Activated CD8-positive, alpha-beta T cell treated with anti-CD3 and anti-CD28 coated beads for 36 hours (primary cell): Measurements from ENCODE around the gene PMEPA1. TPM values are rescaled to one million over a fixed set of nuclear protein-coding genes. Genes with fewer than 3 reads are reported as not detected.

Source experiments
- ATAC-seq: fragments of 200-7000 bp; cut with Tn5 transposase; one replicate; pipeline ENCODE4 v1.10.0; 2021; ENCODE audit warnings: mild to moderate bottlenecking, moderate library complexity
- CTCF ChIA-PET: fragments of 350-600 bp; sonication (Branson Sonifier 250); formaldehyde crosslinking; loops from one replicate; lab custom pipeline; 2021; ENCODE audit warnings: antibody characterized with exemption; lab: Charles Lee
- POLR2A ChIA-PET: fragments of 350-600 bp; sonication (Branson Sonifier 250); formaldehyde crosslinking; loops from one replicate; lab custom pipeline; 2021; ENCODE audit warnings: antibody characterized with exemption; lab: Charles Lee
- DNase-seq: peaks from one replicate; pipeline ENCODE4 v3.0.0-alpha.2; 2020
- H3K27ac Mint-ChIP-seq: one replicate; pipeline ENCODE4 v1.8.0; 2021; ENCODE audit warnings: mild to moderate bottlenecking, mixed read lengths
- H3K27me3 Mint-ChIP-seq: one replicate; pipeline ENCODE4 v1.8.0; 2021; ENCODE audit warnings: mixed read lengths
- H3K36me3 Mint-ChIP-seq: one replicate; pipeline ENCODE4 v1.8.0; 2021; ENCODE audit warnings: low read depth, mixed read lengths
- H3K4me1 Mint-ChIP-seq: one replicate; pipeline ENCODE4 v1.8.0; 2021; ENCODE audit warnings: low read depth, mixed read lengths
- H3K4me3 Mint-ChIP-seq: one replicate; pipeline ENCODE4 v1.8.0; 2021; ENCODE audit warnings: mild to moderate bottlenecking, moderate library complexity, mixed read lengths
- H3K9me3 Mint-ChIP-seq: one replicate; pipeline ENCODE4 v1.8.0; 2021; ENCODE audit warnings: mixed read lengths
- intact Hi-C: fragments of 100-400 bp; cut with micrococcal nuclease; formaldehyde crosslinking; loops from one replicate; pipeline ENCODE4 v1.10.0; 2022
- total RNA-seq, 2 experiments: library from RNA; stranded (reverse); gene quantifications; one replicate each; pipeline ENCODE4 v1.2.3, GENCODE V29; 2021
- TF ChIP-seq, protein P1 (sequence below): fragments of 200-600 bp; IDR thresholded peaks from one replicate; pipeline ENCODE4 v1.8.0; 2022; ENCODE audit warnings: antibody characterized with exemption, mild to moderate bottlenecking

PMEPA1 gene
- total RNA-seq, 2 experiments from 2014 or later: 1.7 to 2.0 TPM

- TF ChIP-seq, protein P1, sequence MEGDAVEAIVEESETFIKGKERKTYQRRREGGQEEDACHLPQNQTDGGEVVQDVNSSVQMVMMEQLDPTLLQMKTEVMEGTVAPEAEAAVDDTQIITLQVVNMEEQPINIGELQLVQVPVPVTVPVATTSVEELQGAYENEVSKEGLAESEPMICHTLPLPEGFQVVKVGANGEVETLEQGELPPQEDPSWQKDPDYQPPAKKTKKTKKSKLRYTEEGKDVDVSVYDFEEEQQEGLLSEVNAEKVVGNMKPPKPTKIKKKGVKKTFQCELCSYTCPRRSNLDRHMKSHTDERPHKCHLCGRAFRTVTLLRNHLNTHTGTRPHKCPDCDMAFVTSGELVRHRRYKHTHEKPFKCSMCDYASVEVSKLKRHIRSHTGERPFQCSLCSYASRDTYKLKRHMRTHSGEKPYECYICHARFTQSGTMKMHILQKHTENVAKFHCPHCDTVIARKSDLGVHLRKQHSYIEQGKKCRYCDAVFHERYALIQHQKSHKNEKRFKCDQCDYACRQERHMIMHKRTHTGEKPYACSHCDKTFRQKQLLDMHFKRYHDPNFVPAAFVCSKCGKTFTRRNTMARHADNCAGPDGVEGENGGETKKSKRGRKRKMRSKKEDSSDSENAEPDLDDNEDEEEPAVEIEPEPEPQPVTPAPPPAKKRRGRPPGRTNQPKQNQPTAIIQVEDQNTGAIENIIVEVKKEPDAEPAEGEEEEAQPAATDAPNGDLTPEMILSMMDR: no peak
- Mint-ChIP-seq H3K4me3 (no peak overlapping the region), H3K27me3 (no peaks in the 10 kb centered on the region), H3K36me3 (no peaks in the 10 kb centered on the region), H3K9me3 (no peaks in the 10 kb centered on the region), H3K27ac (no peak overlapping the region), H3K4me1 (peaks cover 30% of the 10 kb centered on the region)
- DNase-seq: no peak
- CTCF ChIA-PET: interaction anchor here (1.9 to 2.1 kb wide), 2 partner anchors 14 to 18 kb away, joined by 9 read pairs; no protein-coding TSS in a partner anchor
- intact Hi-C loops: no loop called here
- no peak for ATAC-seq
- POLR2A ChIA-PET: interaction anchor here (1.1 kb wide), 1 partner anchor 18 kb away, joined by 4 read pairs; no protein-coding TSS in a partner anchor
Measured at GRCh38 chr20:57614490-57615444, 95.0 kb downstream of the PMEPA1 start.

GRCh38 chr20:57613481-57613921, 96.3 kb downstream of the PMEPA1 start:
- no peaks in the 10 kb centered on the region for H3K9me3 Mint-ChIP-seq
- TF ChIP-seq, protein P1: no peak
- intact Hi-C loops: no loop called here
- DNase-seq (no peak), ATAC-seq (no peak)
- no peaks in the 10 kb centered on the region for H3K27me3 Mint-ChIP-seq
- CTCF ChIA-PET: no interaction called here
- H3K4me3 Mint-ChIP-seq: no peak overlapping the region
- peaks cover 18% of the 10 kb centered on the region for H3K4me1 Mint-ChIP-seq
- POLR2A ChIA-PET: no interaction called here
- H3K27ac Mint-ChIP-seq: no peak overlapping the region
- H3K36me3 Mint-ChIP-seq: no peaks in the 10 kb centered on the region

DNA sequence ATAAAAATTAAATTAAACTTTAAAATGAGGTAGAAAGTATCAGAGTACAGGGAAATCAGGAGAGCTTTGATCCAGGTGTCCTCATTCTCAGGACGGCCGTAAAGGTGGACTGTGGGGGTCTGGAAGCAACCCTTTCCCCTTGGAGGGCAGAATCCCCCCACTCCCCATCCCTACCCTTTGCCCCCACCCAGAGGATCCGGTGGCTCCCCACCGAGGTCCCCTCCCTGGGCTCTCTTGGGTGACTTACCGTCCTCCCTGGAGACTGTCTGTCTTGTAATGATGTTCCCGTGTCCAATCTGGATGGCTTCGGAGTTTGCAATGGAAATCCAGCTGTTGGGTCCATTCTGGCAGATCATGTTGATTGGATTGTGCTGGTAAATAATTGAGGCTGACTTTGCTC, 96.9 kb downstream of the PMEPA1 start:
- TF ChIP-seq, protein P1: no peak
- no peak overlapping the region for H3K27ac Mint-ChIP-seq
- peaks cover 12% of the 10 kb centered on the region for H3K4me1 Mint-ChIP-seq
- no peak for ATAC-seq
- CTCF ChIA-PET: interaction anchor here (1.3 to 1.4 kb wide), 2 partner anchors 15 to 16 kb away, joined by 4 read pairs; no protein-coding TSS in a partner anchor
- no peaks in the 10 kb centered on the region for H3K36me3 Mint-ChIP-seq
- H3K27me3 Mint-ChIP-seq: no peaks in the 10 kb centered on the region
- POLR2A ChIA-PET: interaction anchor here (1.4 kb wide), 1 partner anchor 16 kb away, joined by 3 read pairs; no protein-coding TSS in a partner anchor
- no peaks in the 10 kb centered on the region for H3K9me3 Mint-ChIP-seq
- intact Hi-C loops: no loop called here
- DNase-seq: no peak
- no peak overlapping the region for H3K4me3 Mint-ChIP-seq

- Mint-ChIP-seq H3K27ac (no peak overlapping the region), H3K4me1 (peaks cover 7% of the 10 kb centered on the region), H3K9me3 (no peaks in the 10 kb centered on the region), H3K4me3 (no peak overlapping the region), H3K27me3 (no peaks in the 10 kb centered on the region), H3K36me3 (no peaks in the 10 kb centered on the region)
- TF ChIP-seq, protein P1: no peak
- intact Hi-C loops: no loop called here
- no peak for ATAC-seq
- ChIA-PET POLR2A (interaction anchor here (1.4 kb wide), 1 partner anchor 17 kb away, joined by 3 read pairs; no protein-coding TSS in a partner anchor), CTCF (interaction anchor here (0.9 to 1.4 kb wide), 3 partner anchors 11 to 16 kb away, joined by 3 to 4 read pairs (median 4); no protein-coding TSS in a partner anchor)
- no peak for DNase-seq
Measured at GRCh38 chr20:57612436-57612835, 97.4 kb downstream of the PMEPA1 start.
